ENCODE measurements around the gene KCNIP1.

KCNIP1 gene

GRCh38 chr5:170518277-170518676 lies 14.5 kb downstream of the KCNIP1 start:
- TF ChIP-seq CTCF (IDR thresholded peaks at IDR 0.05; ENCODE audit: low read depth, low read length), result no peak
- DNase-seq (ENCODE audit: extremely low read depth, low read depth), result no peak

DNA sequence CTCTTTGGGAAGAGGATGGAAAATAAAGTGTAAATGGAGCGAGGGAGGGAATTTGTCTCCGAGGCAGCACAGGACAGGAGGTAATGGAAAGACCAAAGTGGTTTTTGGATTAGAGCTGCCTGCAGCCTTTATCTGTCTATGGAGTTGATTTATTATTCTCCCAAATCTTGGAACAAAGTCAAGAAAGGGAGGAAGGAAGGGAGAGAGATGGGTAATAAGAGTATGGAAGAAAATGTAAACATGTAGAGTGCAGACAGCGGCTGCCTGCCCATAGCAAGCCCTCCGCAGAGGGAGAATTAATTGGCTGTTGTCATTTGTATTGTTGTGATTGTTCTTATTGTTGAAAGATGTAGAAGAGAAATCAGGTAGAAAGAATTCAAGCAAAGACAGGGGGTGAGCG lies 15.7 kb downstream of the KCNIP1 start:
- no peak for TF ChIP-seq CTCF (IDR thresholded peaks at IDR 0.05; ENCODE audit: low read depth, low read length)
- DNase-seq (ENCODE audit: extremely low read depth, low read depth), result no peak

GRCh38 chr5:170520372-170520771 lies 16.6 kb downstream of the KCNIP1 start:
- no peak for TF ChIP-seq CTCF (IDR thresholded peaks at IDR 0.05; ENCODE audit: low read depth, low read length)
- no peak for DNase-seq (ENCODE audit: extremely low read depth, low read depth)

- TF ChIP-seq CTCF (IDR thresholded peaks at IDR 0.05; ENCODE audit: low read depth, low read length), result no peak
- DNase-seq (ENCODE audit: extremely low read depth, low read depth), result no peak
Observed at GRCh38 chr5:170522211-170523141, 18.7 kb downstream of the KCNIP1 start.

- no peak for DNase-seq (ENCODE audit: extremely low read depth, low read depth)
- TF ChIP-seq CTCF (IDR thresholded peaks at IDR 0.05; ENCODE audit: low read depth, low read length), result no peak
Observed at GRCh38 chr5:170523142-170523551, 19.3 kb downstream of the KCNIP1 start.

GRCh38 chr5:170523830-170524229 lies 20.0 kb downstream of the KCNIP1 start:
- no peak for DNase-seq (ENCODE audit: extremely low read depth, low read depth)
- TF ChIP-seq CTCF (IDR thresholded peaks at IDR 0.05; ENCODE audit: low read depth, low read length), result no peak

DNA sequence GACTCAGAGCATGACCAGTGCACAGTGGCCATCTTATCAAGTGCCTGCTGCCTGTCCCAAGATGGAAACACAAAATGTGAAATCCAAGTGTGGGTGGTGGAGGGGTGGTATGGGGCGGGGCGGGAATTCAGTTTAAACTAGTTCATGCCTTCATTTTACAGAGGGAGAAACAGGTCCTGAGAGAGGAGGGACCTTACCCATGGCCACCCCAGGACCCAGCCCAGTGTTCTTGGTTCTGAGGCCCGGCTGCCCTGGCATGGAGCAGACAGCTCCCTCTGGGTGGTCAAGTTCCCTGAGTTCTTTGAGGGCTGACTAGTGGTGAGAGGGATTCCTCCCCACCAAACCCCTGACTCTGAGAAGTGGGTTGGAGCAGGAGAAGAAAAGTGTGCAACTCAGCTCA lies 20.8 kb downstream of the KCNIP1 start:
- no peak for DNase-seq (ENCODE audit: extremely low read depth, low read depth)
- no peak for TF ChIP-seq CTCF (IDR thresholded peaks at IDR 0.05; ENCODE audit: low read depth, low read length)

Measured in AG09319 (cell line).